Hepatic stellate cell (primary cell): ENCODE data around the gene PRDM16.

Experiments
- DNase-seq: peaks from one replicate; pipeline ENCODE4 v3.0.0; 2011; ENCODE audit warnings: low spot score

The PRDM16 gene

DNA sequence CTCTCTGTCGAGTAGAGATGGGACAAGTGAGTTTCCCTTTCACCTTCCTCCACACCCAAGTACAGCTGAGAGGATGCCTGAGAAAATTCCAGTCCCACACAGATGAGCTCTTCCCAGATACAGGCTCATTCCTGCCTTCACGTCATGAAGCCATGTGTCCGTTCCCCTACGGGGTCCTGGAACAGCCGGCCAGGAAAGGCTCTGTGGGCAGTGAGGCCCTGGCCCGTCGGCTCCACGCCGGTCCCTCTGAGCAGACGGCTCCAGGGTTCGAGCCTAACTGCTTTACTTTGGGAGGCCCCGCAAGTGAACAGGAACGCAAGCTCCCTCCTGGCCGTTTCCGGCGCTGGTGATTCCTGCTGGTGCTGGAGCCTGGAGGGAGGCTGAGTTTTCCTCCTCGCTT is 328.3 kb downstream of the PRDM16 start:
- no peak for DNase-seq

DNA sequence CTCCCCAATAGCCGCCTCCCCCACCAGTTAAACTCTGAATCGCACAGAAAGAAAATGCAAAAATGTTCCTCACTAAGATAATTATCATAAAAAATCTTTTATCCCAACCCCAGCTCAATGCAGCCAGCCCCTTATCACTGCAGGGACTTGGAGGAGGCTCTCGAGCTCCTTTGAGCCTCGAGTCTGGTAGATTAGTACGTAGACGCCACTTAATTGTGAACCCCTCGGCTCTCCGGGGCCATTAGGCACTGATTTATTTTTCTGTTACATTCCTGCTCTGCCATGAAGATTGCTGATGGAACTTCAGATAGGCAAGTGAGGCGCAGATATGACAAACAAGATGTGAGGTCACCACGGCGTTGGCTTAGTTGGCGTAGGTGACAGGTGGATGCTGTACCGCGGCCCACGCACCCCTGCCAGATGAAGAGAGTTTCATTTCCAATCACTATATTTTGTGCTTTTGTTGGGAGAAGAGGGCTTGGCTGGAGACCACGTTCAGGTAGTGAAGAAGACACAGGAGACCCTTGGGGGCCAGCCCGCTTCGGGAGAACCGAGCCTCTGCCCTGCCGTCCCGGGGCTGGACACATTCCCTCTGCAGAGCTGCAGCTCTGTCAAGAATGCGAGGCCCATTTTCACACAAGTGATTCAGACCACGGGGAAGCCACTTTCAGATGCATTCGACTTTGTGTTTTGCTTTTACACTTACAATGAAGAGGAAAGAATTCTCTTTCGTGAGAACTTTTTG is 329.6 kb downstream of the PRDM16 start:
- DNase-seq, result no peak

DNA sequence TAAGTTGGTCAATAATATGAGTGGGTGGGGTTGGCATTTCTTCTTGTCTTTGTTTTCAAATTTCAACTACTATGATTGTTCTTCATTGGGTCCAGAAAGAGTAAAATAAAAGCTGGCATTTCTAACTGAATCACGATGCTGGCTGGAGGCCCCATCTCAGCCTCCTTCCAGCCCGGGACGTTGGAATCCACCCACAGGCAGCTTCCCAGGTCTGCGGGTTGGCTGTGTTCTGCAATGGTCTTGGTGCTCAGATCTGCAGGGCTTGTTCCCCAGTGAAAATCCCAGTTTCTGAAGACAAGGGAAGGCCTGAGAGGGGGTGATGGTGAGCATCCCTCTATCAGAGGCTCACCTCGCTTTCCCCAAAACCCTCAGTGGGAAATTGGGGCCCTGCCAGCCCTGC is 330.7 kb downstream of the PRDM16 start:
- no peak for DNase-seq

DNA sequence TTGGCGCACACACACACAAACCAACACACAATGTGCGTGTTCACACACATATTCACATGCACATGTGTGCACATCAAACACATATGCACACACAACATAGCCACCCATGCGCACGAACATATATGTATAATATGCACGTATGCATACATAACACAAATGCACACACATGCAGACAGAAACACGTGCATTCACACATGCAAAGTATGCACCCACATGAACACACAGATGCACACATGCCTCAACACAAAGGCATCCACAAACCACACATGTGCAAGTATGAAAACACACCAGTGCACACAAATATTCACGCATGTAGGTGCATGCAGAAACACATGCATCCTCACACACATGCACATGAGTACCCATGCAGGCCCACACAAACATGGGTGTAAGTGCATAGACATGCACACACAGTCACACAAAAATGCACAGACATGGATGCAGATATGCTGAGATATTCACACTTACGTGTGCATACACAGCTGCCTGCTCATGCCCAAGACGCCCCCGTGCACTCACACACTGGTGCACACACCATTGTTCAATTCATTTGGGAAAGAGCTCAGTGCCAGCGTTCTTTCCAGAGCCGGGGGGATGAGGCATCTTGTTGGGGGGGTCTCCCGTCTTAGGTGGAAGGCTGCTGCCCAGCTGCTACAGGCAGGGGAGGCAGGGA is 332.7 kb downstream of the PRDM16 start:
- no peak for DNase-seq

DNA sequence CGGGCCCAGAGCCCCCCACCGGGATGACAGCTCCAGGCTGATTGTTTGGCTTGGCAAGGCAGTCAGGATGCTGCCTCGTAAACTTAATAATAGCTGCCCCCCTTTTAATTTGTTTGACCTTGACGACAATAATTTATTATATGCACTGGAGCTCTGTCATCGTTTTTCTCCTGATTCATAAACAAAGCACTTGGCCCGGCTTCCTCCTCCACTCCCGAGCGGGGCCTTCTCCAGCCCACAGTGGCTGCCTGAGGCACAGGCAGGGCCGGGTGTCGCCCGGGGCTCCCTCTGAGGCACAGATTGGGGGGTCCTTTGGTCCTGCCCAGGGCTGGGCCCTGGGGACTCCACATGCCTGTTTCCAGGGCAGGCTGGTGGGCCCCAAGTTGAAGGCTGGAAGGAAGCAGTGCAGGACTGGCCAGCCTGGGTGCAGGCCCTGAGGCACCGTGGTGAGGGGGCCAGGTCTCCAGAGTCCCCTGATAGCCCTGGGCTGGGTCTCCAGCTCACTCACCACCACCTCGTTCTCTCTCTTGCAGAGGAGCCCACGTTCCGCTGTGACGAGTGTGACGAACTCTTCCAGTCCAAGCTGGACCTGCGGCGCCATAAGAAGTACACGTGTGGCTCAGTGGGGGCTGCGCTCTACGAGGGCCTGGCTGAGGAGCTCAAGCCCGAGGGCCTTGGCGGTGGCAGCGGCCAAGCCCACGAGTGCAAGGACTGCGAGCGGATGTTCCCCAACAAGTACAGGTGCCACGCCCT is 333.4 kb downstream of the PRDM16 start:
- DNase-seq, result peak; percentile 60

DNA sequence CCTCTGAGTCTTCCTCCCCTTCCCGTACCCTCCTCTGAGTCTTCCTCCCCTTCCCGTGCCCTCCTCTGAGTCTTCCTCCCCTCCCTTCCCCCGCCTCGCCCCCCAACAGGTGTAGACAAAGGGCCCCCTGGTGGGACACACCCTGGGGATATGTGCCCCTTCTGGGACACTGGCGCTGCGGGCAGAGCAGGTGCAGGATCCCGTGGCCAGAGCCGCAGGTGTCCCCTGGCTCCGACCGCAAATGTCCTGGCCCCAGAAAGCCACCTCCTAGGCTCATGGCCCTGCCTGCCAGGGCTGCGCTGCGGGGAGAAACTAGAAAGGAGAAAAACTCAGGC is 334.0 kb downstream of the PRDM16 start:
- no peak for DNase-seq

DNA sequence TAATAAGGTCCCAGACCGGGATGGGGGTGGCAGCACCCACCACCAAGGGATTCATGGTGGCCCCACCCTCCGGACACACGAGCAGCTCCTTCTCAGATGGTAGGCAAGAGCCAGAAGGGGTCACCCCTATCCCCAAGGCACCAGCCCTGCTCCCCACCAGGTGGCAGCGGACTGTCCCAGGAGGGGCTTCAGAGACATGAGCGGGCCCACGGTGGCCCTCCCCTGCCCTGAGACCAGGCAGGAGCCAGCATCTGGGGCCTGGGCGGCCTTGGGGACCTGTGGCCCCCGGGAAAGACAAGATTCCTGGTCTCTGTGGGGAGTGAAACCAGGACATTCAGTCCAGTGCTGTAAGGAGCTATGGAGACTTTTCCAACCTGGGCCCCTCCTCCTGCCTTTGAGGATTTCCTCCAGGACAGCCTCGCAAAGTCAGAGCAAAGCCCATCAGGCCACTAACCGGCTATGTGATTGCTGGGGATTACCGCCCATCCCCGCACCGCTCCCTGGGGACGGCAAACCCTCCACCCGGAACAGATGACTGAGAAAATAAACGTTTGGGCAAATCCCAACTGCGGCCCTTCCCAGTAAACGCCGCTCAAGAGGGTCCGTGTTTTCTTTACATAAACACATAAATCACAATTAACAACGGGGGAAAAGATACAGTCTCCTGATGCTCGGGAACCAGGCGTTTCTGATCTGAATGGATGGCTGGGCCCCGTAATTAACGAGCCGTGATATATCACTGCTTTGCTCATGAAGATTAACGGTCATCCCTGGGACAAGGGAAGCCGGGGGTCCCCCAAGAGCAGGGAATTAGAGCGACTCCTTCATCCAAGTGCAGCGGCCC is 334.6 kb downstream of the PRDM16 start:
- no peak for DNase-seq

DNA sequence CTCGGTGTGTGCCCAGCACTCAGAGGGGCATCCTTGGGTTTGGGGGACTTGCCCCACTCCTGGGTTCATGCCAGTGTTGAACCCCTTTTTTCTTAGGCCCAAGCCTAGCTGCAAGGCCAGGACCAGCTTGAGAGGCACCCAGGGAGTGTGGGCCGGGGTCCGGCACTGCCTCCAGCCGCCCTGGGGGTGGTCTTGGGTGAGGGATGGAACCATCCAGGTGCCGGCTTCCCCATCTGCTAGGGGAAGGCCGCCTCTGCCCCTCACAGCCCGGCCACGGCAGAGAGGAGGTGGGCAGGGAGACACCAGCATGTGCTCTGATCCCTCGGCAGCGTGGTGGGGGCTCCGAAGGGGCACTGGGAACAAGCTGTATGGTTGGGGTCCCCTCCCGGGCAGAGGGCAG is 335.3 kb downstream of the PRDM16 start:
- DNase-seq, result no peak

DNA sequence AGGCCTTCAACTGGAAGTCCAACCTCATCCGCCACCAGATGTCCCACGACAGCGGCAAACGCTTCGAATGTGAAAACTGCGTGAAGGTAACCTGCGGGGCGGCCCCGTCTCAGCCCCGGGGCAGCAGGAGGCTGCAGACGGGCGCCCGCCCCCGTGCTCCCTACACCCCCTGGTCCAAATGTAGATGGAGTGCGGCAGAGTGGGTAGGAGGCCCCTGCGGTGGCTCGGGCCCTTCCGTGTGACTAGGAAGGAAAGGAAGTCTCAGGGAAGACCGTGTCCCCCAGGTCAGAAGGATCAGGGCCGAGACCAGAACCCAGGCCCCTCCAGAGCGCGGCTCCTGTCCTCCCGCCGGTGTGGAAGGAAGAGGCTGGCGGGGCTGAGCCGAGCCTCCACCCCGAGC is 335.8 kb downstream of the PRDM16 start:
- DNase-seq, result no peak

DNA sequence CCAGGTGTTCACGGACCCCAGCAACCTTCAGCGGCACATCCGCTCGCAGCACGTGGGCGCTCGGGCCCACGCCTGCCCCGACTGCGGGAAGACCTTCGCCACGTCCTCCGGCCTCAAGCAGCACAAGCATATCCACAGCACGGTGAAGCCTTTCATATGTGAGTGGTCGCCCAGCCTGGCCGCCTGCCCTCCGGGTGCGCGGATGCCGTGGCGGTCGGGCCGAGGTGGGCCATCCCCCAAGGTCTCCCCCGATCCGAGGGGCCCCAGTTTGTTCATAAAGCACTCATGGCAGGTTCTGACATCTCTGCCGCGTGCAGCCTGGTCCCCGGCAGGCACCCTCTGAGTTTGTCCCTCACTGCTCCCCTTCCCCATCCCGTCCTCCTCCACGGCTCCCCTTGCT is 336.5 kb downstream of the PRDM16 start:
- no peak for DNase-seq

DNA sequence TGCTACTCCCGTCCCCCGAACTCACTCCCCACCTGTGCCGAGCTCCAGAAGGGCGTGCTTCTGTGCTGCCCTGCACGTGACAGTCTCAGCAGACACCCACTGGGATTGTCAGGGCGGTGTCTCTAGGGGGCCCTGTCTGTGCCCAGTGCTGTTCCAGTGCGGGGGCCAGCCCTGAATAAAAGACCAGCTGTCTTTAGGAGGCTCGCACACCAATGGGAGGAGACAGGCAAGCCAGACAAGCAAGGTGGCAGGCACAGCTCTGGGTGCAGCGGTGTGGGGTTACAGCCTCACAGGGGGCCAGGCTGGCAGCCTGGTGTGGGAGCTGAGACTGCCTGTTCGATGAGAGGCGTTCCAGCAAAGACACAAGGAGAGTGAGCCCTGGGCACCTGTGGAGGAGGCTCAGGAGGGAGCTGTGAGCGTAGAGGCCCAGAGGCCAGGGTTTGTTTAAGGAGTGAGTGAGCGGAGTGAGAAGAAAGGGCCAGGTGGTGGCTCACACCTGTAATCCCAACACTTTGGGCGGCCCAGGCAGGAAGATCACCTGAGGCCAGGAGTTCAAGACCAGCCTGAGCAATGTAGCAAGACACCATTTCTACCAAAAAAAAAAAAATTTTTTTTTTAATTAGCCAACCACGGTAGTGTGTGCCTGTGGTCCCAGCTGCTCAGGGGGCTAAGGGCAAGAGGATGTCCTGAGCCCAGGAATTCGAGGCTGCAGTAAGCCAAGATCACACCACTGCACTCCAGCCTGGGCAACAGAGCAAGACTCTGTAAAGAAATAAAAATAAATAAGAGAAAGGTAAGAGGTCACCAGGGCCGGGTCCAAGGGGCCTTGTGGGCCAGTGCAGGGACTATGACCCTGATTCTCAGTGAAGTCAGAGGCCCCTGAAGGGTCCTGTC is 337.2 kb downstream of the PRDM16 start:
- DNase-seq, result no peak

DNA sequence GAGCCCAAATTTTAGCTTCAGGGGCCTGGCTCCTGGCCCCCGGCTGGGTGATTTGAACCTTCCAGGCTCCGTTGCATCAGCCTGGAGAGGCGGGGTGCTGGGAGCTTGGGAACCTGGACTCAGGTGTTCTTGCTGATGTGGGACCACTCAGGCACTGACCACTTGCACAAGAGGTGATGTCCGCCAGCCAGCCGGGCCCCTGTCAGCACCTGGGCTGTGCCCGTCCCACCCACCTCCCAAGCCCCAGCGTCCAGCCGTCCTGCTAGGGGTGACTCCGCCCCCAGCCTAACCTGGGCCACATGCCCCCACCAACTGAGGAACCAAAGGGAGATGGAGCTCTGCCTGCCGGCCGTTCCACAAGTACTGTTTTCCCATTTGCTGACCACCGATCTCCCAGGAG is 338.0 kb downstream of the PRDM16 start:
- no peak for DNase-seq

DNA sequence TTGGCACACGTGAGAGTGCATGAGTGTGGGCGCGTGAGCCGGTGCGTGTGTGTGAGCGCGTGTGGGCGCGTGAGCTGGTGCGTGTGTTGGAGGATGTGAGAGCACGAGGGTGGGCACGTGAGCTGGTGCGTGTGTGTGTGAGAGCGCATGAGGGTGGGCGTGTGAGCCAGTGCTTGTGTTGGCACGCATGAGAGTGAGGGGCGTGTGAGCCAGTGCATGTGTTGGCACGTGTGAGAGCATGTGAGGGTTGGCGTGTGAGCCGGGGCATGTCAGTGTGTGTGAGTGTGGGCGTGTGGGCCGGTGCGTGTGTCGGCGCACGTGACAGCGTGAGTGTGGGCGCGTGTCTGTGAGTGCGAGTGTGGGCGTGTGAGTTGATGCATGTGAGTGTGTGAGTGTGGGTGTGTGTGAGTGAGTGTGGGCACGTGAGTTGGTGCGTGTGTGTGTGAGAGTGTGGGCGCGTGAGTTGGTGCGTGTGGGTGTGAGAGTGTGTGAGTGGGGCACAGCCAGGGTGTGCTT is 339.8 kb downstream of the PRDM16 start:
- DNase-seq, result no peak

DNA sequence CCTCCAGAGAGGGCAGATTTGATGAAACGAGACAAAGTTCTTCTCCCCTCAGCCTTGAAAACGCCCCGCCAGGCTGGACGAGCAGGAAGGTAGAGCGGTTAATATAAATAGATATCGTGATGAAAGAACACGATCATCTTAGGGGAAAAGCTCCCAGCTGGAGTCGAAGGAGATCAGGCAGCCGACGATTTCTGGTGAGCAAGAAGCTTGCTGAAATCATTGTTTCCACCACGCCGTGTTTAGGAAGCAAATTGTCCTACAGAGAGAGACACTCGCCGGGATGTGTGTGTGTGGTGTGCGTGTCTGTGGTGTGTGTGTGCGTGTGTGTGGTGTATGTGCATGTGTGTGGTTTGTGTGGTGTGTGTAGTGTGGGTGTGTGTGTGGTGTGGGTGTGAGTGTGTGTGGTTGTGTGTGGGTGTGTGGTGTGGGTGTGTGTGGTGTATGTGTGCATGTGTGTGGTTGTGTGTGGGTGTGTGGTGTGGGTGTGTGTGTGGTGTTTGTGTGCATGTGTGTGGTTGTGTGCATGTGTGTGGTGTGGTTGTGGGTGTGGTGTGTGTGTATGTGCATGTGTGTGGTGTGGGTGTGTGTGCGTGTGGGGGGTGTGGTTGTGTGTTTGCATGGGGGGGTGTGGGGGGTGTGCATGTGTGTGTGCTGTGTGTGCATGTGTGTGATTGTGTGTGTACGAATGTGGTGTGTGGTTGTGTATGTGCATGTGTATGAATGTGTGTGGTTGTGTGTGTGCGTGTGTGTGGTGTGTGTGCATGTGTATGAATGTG is 340.6 kb downstream of the PRDM16 start:
- no peak for DNase-seq

DNA sequence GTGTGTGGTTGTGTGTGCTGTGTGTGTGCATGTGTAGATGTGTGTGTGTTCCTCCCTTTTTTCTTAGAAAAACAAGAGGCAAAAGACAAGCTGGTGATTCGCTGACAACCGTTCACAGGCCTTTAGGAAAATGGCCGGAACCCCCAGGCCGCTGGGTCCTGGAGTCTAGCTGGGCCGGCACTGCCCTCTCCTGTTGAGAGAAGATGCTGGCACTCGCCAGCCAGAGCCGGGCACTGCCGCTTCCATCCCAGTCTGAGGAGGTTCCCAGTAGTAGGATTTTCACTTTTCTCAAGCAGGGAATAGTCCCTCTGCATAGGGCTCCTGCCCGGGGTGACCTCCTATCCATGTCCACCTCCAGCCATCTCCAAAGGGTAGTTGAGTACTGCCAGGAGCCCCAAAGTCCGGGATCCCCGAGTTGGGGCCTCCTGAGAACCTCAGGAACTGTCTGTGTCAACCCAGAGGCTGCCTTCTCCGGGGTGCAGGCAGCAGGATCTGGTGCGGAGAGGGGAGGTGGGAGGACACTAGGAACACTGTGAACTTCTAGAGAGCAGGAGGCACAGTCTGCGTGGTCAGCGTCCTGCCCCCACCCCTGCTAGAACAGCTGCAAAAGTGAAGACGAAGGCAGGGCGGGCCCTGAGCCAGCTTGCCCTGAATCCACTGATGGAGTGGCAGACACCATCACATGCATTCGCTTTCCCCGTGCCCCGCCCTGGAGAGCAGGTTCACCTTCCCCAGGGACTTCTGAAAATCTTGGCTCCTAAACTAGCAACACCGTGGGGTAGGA is 341.3 kb downstream of the PRDM16 start:
- peak; percentile 95 for DNase-seq

DNA sequence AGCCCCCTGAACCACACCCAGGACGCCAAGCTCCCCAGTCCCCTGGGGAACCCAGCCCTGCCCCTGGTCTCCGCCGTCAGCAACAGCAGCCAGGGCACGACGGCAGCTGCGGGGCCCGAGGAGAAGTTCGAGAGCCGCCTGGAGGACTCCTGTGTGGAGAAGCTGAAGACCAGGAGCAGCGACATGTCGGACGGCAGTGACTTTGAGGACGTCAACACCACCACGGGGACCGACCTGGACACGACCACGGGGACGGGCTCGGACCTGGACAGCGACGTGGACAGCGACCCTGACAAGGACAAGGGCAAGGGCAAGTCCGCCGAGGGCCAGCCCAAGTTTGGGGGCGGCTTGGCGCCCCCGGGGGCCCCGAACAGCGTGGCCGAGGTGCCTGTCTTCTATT is 342.8 kb downstream of the PRDM16 start:
- DNase-seq, result no peak

DNA sequence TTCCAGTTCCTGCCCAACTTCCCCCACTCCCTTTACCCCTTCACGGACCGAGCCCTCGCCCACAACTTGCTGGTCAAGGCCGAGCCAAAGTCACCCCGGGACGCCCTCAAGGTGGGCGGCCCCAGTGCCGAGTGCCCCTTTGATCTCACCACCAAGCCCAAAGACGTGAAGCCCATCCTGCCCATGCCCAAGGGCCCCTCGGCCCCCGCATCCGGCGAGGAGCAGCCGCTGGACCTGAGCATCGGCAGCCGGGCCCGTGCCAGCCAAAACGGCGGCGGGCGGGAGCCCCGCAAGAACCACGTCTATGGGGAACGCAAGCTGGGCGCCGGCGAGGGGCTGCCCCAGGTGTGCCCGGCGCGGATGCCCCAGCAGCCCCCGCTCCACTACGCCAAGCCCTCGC is 343.4 kb downstream of the PRDM16 start:
- no peak for DNase-seq

DNA sequence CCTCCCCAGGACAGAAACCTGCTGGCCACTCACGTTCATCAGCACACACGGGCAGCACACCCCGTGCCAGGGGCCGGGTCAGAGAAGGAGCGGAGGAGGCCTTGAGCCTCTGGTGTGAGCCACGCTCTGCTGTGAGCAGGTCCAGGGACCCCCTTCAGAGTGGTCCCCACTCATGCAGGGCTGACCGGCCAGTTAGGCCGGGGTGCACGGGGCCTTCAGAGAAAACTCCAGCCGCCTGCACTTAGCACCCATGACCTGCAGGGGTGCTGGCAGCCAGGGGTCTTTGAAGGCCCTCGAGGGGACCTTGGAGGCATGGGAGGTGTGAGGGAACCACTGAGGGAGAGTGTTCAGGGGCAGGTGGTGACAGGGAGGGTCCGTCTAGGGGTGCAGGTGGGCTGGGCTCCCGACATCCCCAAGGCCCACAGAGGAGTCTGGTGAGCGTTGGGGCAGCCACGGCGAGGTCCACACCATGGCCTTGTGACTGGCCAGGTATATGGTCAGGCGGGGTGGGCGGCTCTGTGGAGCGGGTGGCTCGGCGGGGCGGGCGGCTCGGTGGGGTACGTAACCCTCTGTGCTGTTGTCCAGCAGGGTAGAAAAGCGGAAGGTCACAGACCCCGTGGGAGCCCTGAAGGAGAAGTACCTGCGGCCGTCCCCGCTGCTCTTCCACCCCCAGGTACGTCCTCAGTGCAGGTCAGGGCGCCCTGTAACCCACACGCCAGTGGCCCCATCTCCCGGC is 345.1 kb downstream of the PRDM16 start:
- no peak for DNase-seq
